SK-N-SH (cell line): ENCODE data around the gene MEF2B. TPM values are rescaled to one million over a fixed set of nuclear protein-coding genes. Genes with fewer than 3 reads are reported as not detected.
A peak's percentile ranks its signal among the peaks of the same experiment; 100 is the strongest.

Source experiments
- CTCF ChIA-PET: fragments of 300-600, 350-600 bp; formaldehyde crosslinking; extraction: SDS; loops from one replicate; lab custom pipeline; 2021; lab: Yijun Ruan, JAX
- POLR2A ChIA-PET: fragments of 350-600 bp; sonication (Branson Sonifier 250); formaldehyde crosslinking; extraction: SDS; loops from one replicate; lab custom pipeline; 2020; ENCODE audit warnings: antibody characterized with exemption, inconsistent platforms; lab: Yijun Ruan, JAX
- DNase-seq: peaks from one replicate; pipeline ENCODE4 v3.0.0; 2012
- H2AFZ ChIP-seq: fragments of 200-600 bp; sonication (generic); 2 replicates; pipeline ENCODE4 v1.8.1; 2016; ENCODE audit warnings: antibody characterized with exemption, mild to moderate bottlenecking, low read depth
- H3F3A ChIP-seq: fragments of 200-600 bp; sonication (generic); replicated peaks from 2 replicates; pipeline ENCODE3; 2016; ENCODE audit warnings: antibody characterized with exemption, mild to moderate bottlenecking; ENCODE audit not compliant: insufficient read depth
- H3K27ac ChIP-seq, 2 experiments: fragments of 200-500 bp in 1 of 2; fragments of 200-600 bp in 1 of 2; sonication (Bioruptor generic) in 1 of 2; sonication (generic), shearing (Covaris generic) in 1 of 2; 2 replicates each; pipeline versions ENCODE4 v1.5.1 to v1.6.1; 2014 to 2016; ENCODE audit warnings: low read depth in 2 of 2, inconsistent platforms in 1 of 2, low read length in 1 of 2, mild to moderate bottlenecking in 1 of 2, mixed read lengths in 1 of 2
- H3K27me3 ChIP-seq: fragments of 200-600 bp; sonication (generic), shearing (Covaris generic); 2 replicates; pipeline ENCODE4 v1.6.1; 2016; ENCODE audit warnings: mixed run types; ENCODE audit not compliant: insufficient read depth
- H3K36me3 ChIP-seq, 2 experiments: fragments of 200-500 bp in 1 of 2; fragments of 200-600 bp in 1 of 2; sonication (Bioruptor generic) in 1 of 2; sonication (generic) in 1 of 2; replicated peaks in 1 of 2; 2 replicates each; pipeline versions ENCODE3 to v1.5.1; 2014 to 2016; ENCODE audit warnings: low read length in 1 of 2, mild to moderate bottlenecking in 1 of 2; ENCODE audit not compliant: insufficient read depth in 2 of 2, control insufficient read depth in 1 of 2
- H3K4me1 ChIP-seq, 2 experiments: fragments of 200-500 bp in 1 of 2; fragments of 200-600 bp in 1 of 2; sonication (Bioruptor generic) in 1 of 2; sonication (generic), shearing (Covaris generic) in 1 of 2; 2 replicates each; pipeline versions ENCODE4 v1.5.1 to v1.6.1; 2014 to 2016; ENCODE audit warnings: low read depth in 1 of 2, low read length in 1 of 2, mixed run types in 1 of 2; ENCODE audit not compliant: insufficient read depth in 2 of 2, control insufficient read depth in 1 of 2
- H3K4me2 ChIP-seq: fragments of 200-600 bp; sonication (generic), shearing (Covaris generic); 2 replicates; pipeline ENCODE4 v1.6.1; 2017; ENCODE audit warnings: mixed run types
- H3K4me3 ChIP-seq, 2 experiments: fragments of 200-500 bp in 1 of 2; fragments of 200-600 bp in 1 of 2; sonication (Bioruptor generic) in 1 of 2; sonication (generic), shearing (Covaris generic) in 1 of 2; 2 replicates each; pipeline versions ENCODE4 v1.5.1 to v1.8.1; 2014 to 2016; ENCODE audit warnings: low read depth in 2 of 2, inconsistent platforms in 1 of 2, low read length in 1 of 2, mild to moderate bottlenecking in 1 of 2, mixed read lengths in 1 of 2, moderate library complexity in 1 of 2
- H3K79me2 ChIP-seq: fragments of 200-600 bp; sonication (generic); 2 replicates; pipeline ENCODE4 v1.8.1; 2017; ENCODE audit warnings: mild to moderate bottlenecking; ENCODE audit not compliant: insufficient read depth
- H3K9ac ChIP-seq: fragments of 200-600 bp; sonication (generic); 2 replicates; pipeline ENCODE4 v1.6.1; 2017; ENCODE audit warnings: mixed run types
- H3K9me2 ChIP-seq: fragments of 200-600 bp; sonication (generic); 2 replicates; pipeline ENCODE4 v1.6.1; 2017; ENCODE audit warnings: mixed run types
- H3K9me3 ChIP-seq: fragments of 200-600 bp; sonication (generic); 2 replicates; pipeline ENCODE4 v1.6.1; 2017; ENCODE audit warnings: mixed run types, mild to moderate bottlenecking, moderate library complexity
- H4K20me1 ChIP-seq: fragments of 200-600 bp; sonication (generic); 2 replicates; pipeline ENCODE4 v1.6.1; 2017; ENCODE audit warnings: mild to moderate bottlenecking, mixed run types; ENCODE audit not compliant: insufficient read depth
- CHD2 ChIP-seq: fragments of 150-350 bp; IDR thresholded peaks from 2 replicates; pipeline ENCODE4 v1.6.1; 2018; ENCODE audit warnings: low read length; ENCODE audit not compliant: partially characterized antibody
- ELF1 ChIP-seq: IDR thresholded peaks from 2 replicates; pipeline ENCODE4 v1.4.0; 2012
- MXI1 ChIP-seq: IDR thresholded peaks from 2 replicates; pipeline ENCODE4 v1.6.1; 2012; ENCODE audit warnings: mild to moderate bottlenecking, low read depth, low read length, improper control_type of control experiment
- NFIC ChIP-seq: IDR thresholded peaks from 2 replicates; pipeline ENCODE4 v1.4.0; 2012; ENCODE audit warnings: borderline replicate concordance
- NRF1 ChIP-seq: IDR thresholded peaks from 2 replicates; pipeline ENCODE4 v1.6.1; 2012; ENCODE audit warnings: low read depth, mild to moderate bottlenecking, low read length
- POLR2AphosphoS5 ChIP-seq: IDR thresholded peaks from 2 replicates; pipeline ENCODE4 v1.6.1; 2012; ENCODE audit warnings: low read depth, low read length
- RFX5 ChIP-seq: IDR thresholded peaks from 2 replicates; pipeline ENCODE4 v1.6.1; 2012; ENCODE audit warnings: mild to moderate bottlenecking, improper control_type of control experiment, low read length
- RXRA ChIP-seq: IDR thresholded peaks from 2 replicates; pipeline ENCODE4 v1.4.0; 2012; ENCODE audit warnings: low read depth, mild to moderate bottlenecking, borderline replicate concordance
- SIN3A ChIP-seq: IDR thresholded peaks from 2 replicates; pipeline ENCODE4 v1.6.1; 2012; ENCODE audit warnings: low read depth, mild to moderate bottlenecking, low read length, moderate library complexity, borderline replicate concordance
- TCF12 ChIP-seq: IDR thresholded peaks from 2 replicates; pipeline ENCODE4 v1.4.0; 2012
- USF1 ChIP-seq: IDR thresholded peaks from 2 replicates; pipeline ENCODE4 v1.4.0; 2012; ENCODE audit warnings: low read depth, borderline replicate concordance
- USF2 ChIP-seq: fragments of 150-350 bp; IDR thresholded peaks from 2 replicates; pipeline ENCODE4 v1.6.1; 2017; ENCODE audit warnings: antibody characterized with exemption, low read length, low read depth, borderline replicate concordance
- YY1 ChIP-seq: IDR thresholded peaks from 2 replicates; pipeline ENCODE4 v1.4.0; 2012; ENCODE audit warnings: low read depth, mild to moderate bottlenecking
- ZBTB33 ChIP-seq: IDR thresholded peaks from 2 replicates; pipeline ENCODE4 v1.4.0; 2012; ENCODE audit warnings: low read depth, borderline replicate concordance
- WGBS: methylation state at CpG from one replicate; pipeline ENCODE4 v1.1.6; 2017; ENCODE audit warnings: low lambda C conversion rate; 5-methylcytosine and 5-hydroxymethylcytosine counted together
- polyA plus RNA-seq, 3 experiments: library from polyadenylated mRNA; depleted of rRNA; stranded (reverse); fragments of >200 nt; gene quantifications; 2 replicates each; pipeline ENCODE4 v1.2.3, GENCODE V29; 2012
- TF ChIP-seq, protein P1 (sequence below): fragments of 200-600 bp; sonication (generic); IDR thresholded peaks from 2 replicates; pipeline ENCODE4 v1.6.1; 2017; ENCODE audit warnings: antibody characterized with exemption, mild to moderate bottlenecking, moderate library complexity
- TF ChIP-seq, protein P2 (sequence below): IDR thresholded peaks from 2 replicates; pipeline ENCODE4 v1.4.0; 2012; ENCODE audit warnings: low read depth

MEF2B gene
- polyA plus RNA-seq, 1 of the 3 experiments (the other 2 are of a cell fraction): 1.0 TPM

DNA sequence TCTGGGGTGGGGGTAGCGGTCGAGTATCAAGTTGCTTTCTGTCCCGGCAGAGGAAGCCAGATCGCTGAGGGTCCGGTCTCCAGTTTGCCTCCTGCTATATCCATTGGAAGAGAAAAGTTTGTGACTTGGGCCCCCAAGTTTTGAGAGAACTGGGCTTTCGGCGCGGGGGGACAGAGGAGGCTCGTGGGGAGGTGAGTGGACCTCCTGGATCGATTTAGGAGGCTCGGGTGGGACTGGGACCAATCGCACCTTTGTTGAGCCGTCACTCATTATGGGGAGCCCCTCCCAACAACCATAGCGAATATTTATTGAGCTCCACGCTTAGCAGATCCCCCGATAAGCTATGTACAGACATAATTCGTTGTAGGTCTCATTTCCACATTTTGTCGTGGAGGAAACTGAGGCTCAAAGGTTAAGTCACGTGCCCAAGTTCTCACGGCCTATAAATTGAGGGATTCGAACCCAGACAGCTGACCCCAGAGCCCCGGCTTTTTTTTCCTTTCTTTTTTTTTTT is 22.9 kb upstream of the MEF2B start (continued):
- TF ChIP-seq, protein P1, sequence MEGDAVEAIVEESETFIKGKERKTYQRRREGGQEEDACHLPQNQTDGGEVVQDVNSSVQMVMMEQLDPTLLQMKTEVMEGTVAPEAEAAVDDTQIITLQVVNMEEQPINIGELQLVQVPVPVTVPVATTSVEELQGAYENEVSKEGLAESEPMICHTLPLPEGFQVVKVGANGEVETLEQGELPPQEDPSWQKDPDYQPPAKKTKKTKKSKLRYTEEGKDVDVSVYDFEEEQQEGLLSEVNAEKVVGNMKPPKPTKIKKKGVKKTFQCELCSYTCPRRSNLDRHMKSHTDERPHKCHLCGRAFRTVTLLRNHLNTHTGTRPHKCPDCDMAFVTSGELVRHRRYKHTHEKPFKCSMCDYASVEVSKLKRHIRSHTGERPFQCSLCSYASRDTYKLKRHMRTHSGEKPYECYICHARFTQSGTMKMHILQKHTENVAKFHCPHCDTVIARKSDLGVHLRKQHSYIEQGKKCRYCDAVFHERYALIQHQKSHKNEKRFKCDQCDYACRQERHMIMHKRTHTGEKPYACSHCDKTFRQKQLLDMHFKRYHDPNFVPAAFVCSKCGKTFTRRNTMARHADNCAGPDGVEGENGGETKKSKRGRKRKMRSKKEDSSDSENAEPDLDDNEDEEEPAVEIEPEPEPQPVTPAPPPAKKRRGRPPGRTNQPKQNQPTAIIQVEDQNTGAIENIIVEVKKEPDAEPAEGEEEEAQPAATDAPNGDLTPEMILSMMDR: no peak
- TF ChIP-seq MXI1: no peak
- no peak for TF ChIP-seq CHD2
- TF ChIP-seq RFX5: no peak
- no peak for TF ChIP-seq YY1
- no peak for TF ChIP-seq NFIC
- TF ChIP-seq NRF1: no peak
- TF ChIP-seq USF1: peak; percentile 59; the same call in 1 of the 2 replicates
- TF ChIP-seq ZBTB33: no peak

DNA sequence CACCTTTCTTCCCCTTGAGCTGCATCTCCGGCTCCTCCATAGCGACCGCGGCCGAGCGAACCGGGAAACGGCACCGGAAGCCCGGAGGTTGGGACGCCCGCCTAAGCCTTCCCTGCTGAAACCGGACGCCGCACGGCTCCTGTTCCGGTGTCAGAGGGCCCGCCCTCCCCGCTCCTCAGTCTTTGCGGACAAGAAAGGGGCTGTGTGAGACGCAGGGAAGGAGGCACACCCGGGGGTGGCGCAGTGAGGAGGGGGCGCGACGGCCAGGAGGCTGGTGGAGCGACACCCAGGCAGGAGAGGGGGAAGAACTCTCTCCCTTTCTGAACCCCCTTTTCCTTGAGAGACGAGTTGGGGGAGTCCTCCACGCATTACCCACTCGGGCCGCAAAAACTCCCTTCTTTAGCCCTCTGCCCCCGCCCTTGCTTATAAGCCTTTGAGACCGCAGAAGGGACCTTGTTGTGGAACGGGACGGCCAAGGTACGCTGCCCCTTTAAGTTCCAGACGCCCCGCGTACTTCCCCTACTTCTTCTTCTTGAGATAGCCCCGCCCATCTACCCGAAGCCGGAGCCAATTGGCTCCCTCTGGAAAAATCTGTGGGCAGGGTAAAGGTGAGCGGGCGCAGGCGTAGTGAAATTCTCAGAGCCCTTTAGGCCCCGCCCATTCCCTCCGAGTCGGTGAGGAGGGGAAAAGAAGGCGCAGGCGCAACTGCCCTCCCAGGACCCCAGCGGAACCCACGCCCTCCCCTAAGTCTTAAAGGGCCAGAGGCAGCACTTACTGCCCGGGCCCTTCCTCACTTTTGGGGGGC is 22.2 kb upstream of the MEF2B start, which contains the start of the genes BORCS8 and RFXANK:
TSS of gene BORCS8 (minus strand) at position 75 of the 805 bp plus-strand sequence. CDS start at position 40, 35 bp downstream.
TSS of gene RFXANK (plus strand) at position 181 of the 805 bp plus-strand sequence. CDS start 1,689 bp downstream, outside the sequence.
- peak within 1 kb of the TSS; percentile 69 to 91 for H3K4me3 ChIP-seq
- no peaks in the 10 kb centered on the region for H3K9me2 ChIP-seq
- H3K27me3 ChIP-seq: no peaks in the 10 kb centered on the region
- H3K4me2 ChIP-seq: peak within 1 kb of the TSS; percentile 90
- H4K20me1 ChIP-seq: no peaks in the 10 kb centered on the region
- peaks cover 3% of the 10 kb centered on the region for H3F3A ChIP-seq
- peaks cover 11 to 14% of the 10 kb centered on the region in 2 experiments; a peak in 2 of 4 replicates for H3K4me1 ChIP-seq
- peak within 1 kb of the TSS; percentile 97 for H3K9ac ChIP-seq
- H2AFZ ChIP-seq: peak within 1 kb of the TSS; percentile 99
- peak within 1 kb of the TSS; percentile 94 to 97 for H3K27ac ChIP-seq
- WGBS: under 1% methylated on average over 33 of the region's 53 CpGs
- CTCF ChIA-PET: interaction anchor here (0.8 to 1.7 kb wide), 8 partner anchors 9 to 174 kb away, joined by 3 to 15 read pairs (median 4); partner anchors contain the start of gene NR2C2AP
- H3K9me3 ChIP-seq: no peaks in the 10 kb centered on the region
- peaks cover 4 to 7% of the 10 kb centered on the region in 2 experiments for H3K36me3 ChIP-seq
- peaks cover 50% of the 10 kb centered on the region for H3K79me2 ChIP-seq
- POLR2A ChIA-PET: interaction anchor here (0.6 to 2.5 kb wide), 3 partner anchors 11 to 179 kb away, joined by 3 to 10 read pairs (median 3); partner anchors contain the start of gene NR2C2AP
- peak; percentile 98 for DNase-seq
- TF ChIP-seq CHD2 (peak; percentile 54), RXRA (no peak), MXI1 (peak; percentile 23; the same call in 1 of the 2 replicates), SIN3A (peak; percentile 74; the same call in 1 of the 2 replicates), ELF1 (peak; percentile 85), POLR2AphosphoS5 (peak; percentile 65), USF2 (no peak), TCF12 (peak; percentile 26; the same call in 1 of the 2 replicates), YY1 (peak; percentile 77; the same call in 1 of the 2 replicates), NRF1 (peak; percentile 97)
- TF ChIP-seq, protein P1: no peak
- TF ChIP-seq, protein P2, sequence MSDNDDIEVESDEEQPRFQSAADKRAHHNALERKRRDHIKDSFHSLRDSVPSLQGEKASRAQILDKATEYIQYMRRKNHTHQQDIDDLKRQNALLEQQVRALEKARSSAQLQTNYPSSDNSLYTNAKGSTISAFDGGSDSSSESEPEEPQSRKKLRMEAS: peak; percentile 73
